H9 (cell line): ENCODE measurements around the gene ZNF469. TPM values are rescaled to one million over a fixed set of nuclear protein-coding genes. Genes with fewer than 3 reads are reported as not detected.

Experiments used
- DNase-seq: peaks from one replicate; pipeline ENCODE4 v3.0.0-alpha.2; 2017
- H2AFZ ChIP-seq: one replicate; pipeline ENCODE4 v1.6.1; 2013; ENCODE audit warnings: mild to moderate bottlenecking, low read length, control low read depth, moderate library complexity
- H2AK5ac ChIP-seq: 2 replicates; pipeline ENCODE4 v1.6.1; 2013; ENCODE audit warnings: low read length, control low read depth, mixed read lengths; ENCODE audit not compliant: insufficient read length
- H2BK120ac ChIP-seq: one replicate; pipeline ENCODE4 v1.6.1; 2013; ENCODE audit warnings: low read depth, mild to moderate bottlenecking, low read length, control low read depth, inconsistent platforms; ENCODE audit not compliant: poor library complexity, severe bottlenecking
- H2BK12ac ChIP-seq: 2 replicates; pipeline ENCODE4 v1.6.1; 2013; ENCODE audit warnings: low read length, control low read depth, mixed read lengths, low read depth; ENCODE audit not compliant: insufficient read length
- H2BK15ac ChIP-seq: 2 replicates; pipeline ENCODE4 v1.6.1; 2013; ENCODE audit warnings: low read depth, low read length, control low read depth
- H2BK20ac ChIP-seq: one replicate; pipeline ENCODE4 v1.6.1; 2013; ENCODE audit warnings: low read depth, mild to moderate bottlenecking, low read length, control low read depth, inconsistent platforms; ENCODE audit not compliant: poor library complexity, severe bottlenecking
- H2BK5ac ChIP-seq: 2 replicates; pipeline ENCODE4 v1.6.1; 2013; ENCODE audit warnings: low read length, control low read depth, mixed read lengths; ENCODE audit not compliant: insufficient read length
- H3K14ac ChIP-seq: 2 replicates; pipeline ENCODE4 v1.6.1; 2013; ENCODE audit warnings: low read length, control low read depth; ENCODE audit not compliant: insufficient read depth
- H3K18ac ChIP-seq: 2 replicates; pipeline ENCODE4 v1.6.1; 2013; ENCODE audit warnings: low read depth, mild to moderate bottlenecking, mixed read lengths, low read length, control low read depth; ENCODE audit not compliant: insufficient read length
- H3K23ac ChIP-seq: 2 replicates; pipeline ENCODE4 v1.6.1; 2013; ENCODE audit warnings: low read length, control low read depth, mixed read lengths, low read depth; ENCODE audit not compliant: insufficient read length
- H3K23me2 ChIP-seq: 2 replicates; pipeline ENCODE4 v1.6.1; 2013; ENCODE audit warnings: low read depth, mild to moderate bottlenecking, mixed read lengths, low read length, control low read depth; ENCODE audit not compliant: insufficient read length, poor library complexity, severe bottlenecking
- H3K27ac ChIP-seq: 2 replicates; pipeline ENCODE4 v1.5.1; 2013; ENCODE audit warnings: low read length, control low read depth, mixed read lengths, low read depth; ENCODE audit not compliant: insufficient read length
- H3K27me3 ChIP-seq: 2 replicates; pipeline ENCODE4 v1.6.1; 2013; ENCODE audit warnings: low read length, control low read depth, inconsistent platforms; ENCODE audit not compliant: insufficient read depth
- H3K4ac ChIP-seq: 2 replicates; pipeline ENCODE4 v1.6.1; 2013; ENCODE audit warnings: low read depth, mild to moderate bottlenecking, control low read depth, inconsistent platforms, low read length, moderate library complexity
- H3K4me1 ChIP-seq: 2 replicates; pipeline ENCODE4 v1.6.1; 2013; ENCODE audit warnings: low read length, control low read depth, inconsistent platforms; ENCODE audit not compliant: insufficient read depth
- H3K4me2 ChIP-seq: 2 replicates; pipeline ENCODE4 v1.6.1; 2013; ENCODE audit warnings: low read length, control low read depth, mixed read lengths; ENCODE audit not compliant: insufficient read length, insufficient read depth
- H3K56ac ChIP-seq: 2 replicates; pipeline ENCODE4 v1.6.1; 2013; ENCODE audit warnings: low read depth, mild to moderate bottlenecking, mixed read lengths, low read length, control low read depth; ENCODE audit not compliant: insufficient read length
- H3K79me1 ChIP-seq: 2 replicates; pipeline ENCODE4 v1.6.1; 2013; ENCODE audit warnings: low read depth, mild to moderate bottlenecking, moderate library complexity, low read length, control low read depth, inconsistent platforms; ENCODE audit not compliant: insufficient read depth, poor library complexity, severe bottlenecking
- H3K79me2 ChIP-seq: 2 replicates; pipeline ENCODE4 v1.6.1; 2013; ENCODE audit warnings: low read length, control low read depth, inconsistent platforms; ENCODE audit not compliant: insufficient read depth
- H3K9ac ChIP-seq: 2 replicates; pipeline ENCODE4 v1.6.1; 2013; ENCODE audit warnings: low read length, control low read depth, mixed read lengths; ENCODE audit not compliant: insufficient read length; ENCODE audit errors: extremely low read depth
- H3K9me3 ChIP-seq: one replicate; pipeline ENCODE4 v1.6.1; 2013; ENCODE audit warnings: low read depth, low read length, inconsistent platforms; ENCODE audit not compliant: control insufficient read depth
- H3T11ph ChIP-seq: one replicate; pipeline ENCODE4 v1.6.1; 2013; ENCODE audit warnings: mild to moderate bottlenecking, low read length, control low read depth, inconsistent platforms
- H4K20me1 ChIP-seq: one replicate; pipeline ENCODE4 v1.6.1; 2013; ENCODE audit not compliant: control insufficient read depth, insufficient read length, insufficient read depth
- H4K5ac ChIP-seq: 2 replicates; pipeline ENCODE4 v1.6.1; 2013; ENCODE audit warnings: low read depth, mild to moderate bottlenecking, mixed read lengths, low read length, control low read depth; ENCODE audit not compliant: insufficient read length
- H4K8ac ChIP-seq: replicated peaks from 2 replicates; pipeline ENCODE4 v1.6.1; 2013; ENCODE audit warnings: low read length, control low read depth, mixed read lengths, low read depth; ENCODE audit not compliant: insufficient read length
- H4K91ac ChIP-seq: 2 replicates; pipeline ENCODE4 v1.6.1; 2013; ENCODE audit warnings: low read depth, mild to moderate bottlenecking, moderate library complexity, mixed read lengths, low read length, control low read depth; ENCODE audit not compliant: insufficient read length
- H3K27ac Mint-ChIP-seq, 3 experiments: 2 replicates in 2 of 3; 3 replicates in 1 of 3; pipeline ENCODE4 v1.8.0; 2020 to 2021; ENCODE audit warnings: mixed read lengths in 3 of 3, mild to moderate bottlenecking in 1 of 3, moderate library complexity in 1 of 3
- H3K27me3 Mint-ChIP-seq: 2 replicates; pipeline ENCODE4 v1.8.0; 2021; ENCODE audit warnings: low read depth, mild to moderate bottlenecking, moderate library complexity, mixed read lengths
- H3K36me3 Mint-ChIP-seq, 3 experiments: 2 replicates in 2 of 3; 3 replicates in 1 of 3; pipeline ENCODE4 v1.8.0; 2020 to 2021; ENCODE audit warnings: low read depth in 3 of 3, mixed read lengths in 3 of 3; ENCODE audit not compliant: insufficient read depth in 1 of 3
- H3K4me1 Mint-ChIP-seq, 2 experiments: 2 replicates each; pipeline ENCODE4 v1.8.0; 2020; ENCODE audit warnings: mixed read lengths in 2 of 2
- H3K4me3 Mint-ChIP-seq, 2 experiments: 2 replicates in 1 of 2; 3 replicates in 1 of 2; pipeline ENCODE4 v1.8.0; 2020 to 2021; ENCODE audit warnings: mild to moderate bottlenecking in 2 of 2, mixed read lengths in 2 of 2, moderate library complexity in 1 of 2
- H3K9me3 Mint-ChIP-seq, 2 experiments: 2 replicates in 1 of 2; 3 replicates in 1 of 2; pipeline ENCODE4 v1.8.0; 2020; ENCODE audit warnings: mild to moderate bottlenecking in 2 of 2, mixed read lengths in 2 of 2, moderate library complexity in 1 of 2
- WGBS: extraction: QIAGEN DNeasy Blood & Tissue Kit; methylation state at CpG from one replicate; pipeline ENCODE4 v1.1.7; 2013; ENCODE audit warnings: missing lambda C conversion rate, low lambda C conversion rate, mixed read lengths; ENCODE audit not compliant: insufficient read length; ENCODE audit errors: extremely low coverage; 5-methylcytosine and 5-hydroxymethylcytosine counted together
- total RNA-seq: library from RNA; stranded (reverse); gene quantifications from 2 replicates; pipeline ENCODE4 v1.2.1, GENCODE V29; 2021
- TF ChIP-seq, protein P1 (sequence below): fragments of 200-600 bp; sonication (generic); conservative IDR thresholded peaks from 3 replicates; pipeline ENCODE4 v1.8.0; 2021; ENCODE audit warnings: antibody characterized with exemption, mild to moderate bottlenecking

Gene ZNF469
- total RNA-seq, 1 experiment from 2014 or later = 4.4 TPM

DNA sequence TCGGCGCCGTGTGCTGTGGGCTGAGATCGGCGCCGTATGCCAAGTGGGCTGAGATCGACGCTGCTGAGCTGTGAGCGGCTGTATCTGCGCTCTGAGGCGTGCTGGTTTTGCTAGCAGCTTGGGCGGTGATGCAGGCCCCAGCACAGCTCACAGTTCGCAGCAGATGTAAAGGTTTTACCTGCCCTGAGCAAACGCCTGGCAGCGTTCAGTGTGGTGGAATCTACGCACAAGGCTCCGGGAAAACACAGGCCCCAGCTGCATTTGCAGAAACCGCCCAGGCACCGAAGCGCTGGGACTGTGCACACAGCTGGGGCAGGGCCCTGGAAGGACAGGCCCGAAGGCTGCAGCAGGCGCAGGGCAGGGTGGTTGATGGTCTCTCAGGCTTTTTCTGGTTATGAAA is 8.0 kb upstream of the ZNF469 start:
- no peak overlapping the region for H3K14ac ChIP-seq
- no CpG with 5 or more reads among the region's 22 CpGs for WGBS
- no peak overlapping the region for H3K23ac ChIP-seq
- H2BK15ac ChIP-seq = no peak overlapping the region
- H4K20me1 ChIP-seq = no peaks in the 10 kb centered on the region
- no peaks in the 10 kb centered on the region for H3K4me1 ChIP-seq
- Mint-ChIP-seq H3K4me3 (no peak overlapping the region), H3K4me1 (no peaks in the 10 kb centered on the region), H3K36me3 (no peaks in the 10 kb centered on the region), H3K27ac (no peak overlapping the region), H3K9me3 (no peaks in the 10 kb centered on the region), H3K27me3 (peaks cover 10% of the 10 kb centered on the region)
- no peak overlapping the region for H3K18ac ChIP-seq
- H4K5ac ChIP-seq = no peak overlapping the region
- H2AK5ac ChIP-seq = no peak overlapping the region
- no peak overlapping the region for H3K56ac ChIP-seq
- no peak overlapping the region for H3K4me2 ChIP-seq
- H3K79me1 ChIP-seq = no peaks in the 10 kb centered on the region
- H4K8ac ChIP-seq = no peak overlapping the region
- no peak overlapping the region for H4K91ac ChIP-seq
- no peak overlapping the region for H2AFZ ChIP-seq
- H3K27me3 ChIP-seq = no peaks in the 10 kb centered on the region
- no peak overlapping the region for H2BK12ac ChIP-seq
- no peak overlapping the region for H3K4ac ChIP-seq
- no peak overlapping the region for H2BK120ac ChIP-seq
- no peaks in the 10 kb centered on the region for H3K9me3 ChIP-seq
- no peaks in the 10 kb centered on the region for H3K79me2 ChIP-seq
- no peak overlapping the region for H3T11ph ChIP-seq
- TF ChIP-seq, protein P1, sequence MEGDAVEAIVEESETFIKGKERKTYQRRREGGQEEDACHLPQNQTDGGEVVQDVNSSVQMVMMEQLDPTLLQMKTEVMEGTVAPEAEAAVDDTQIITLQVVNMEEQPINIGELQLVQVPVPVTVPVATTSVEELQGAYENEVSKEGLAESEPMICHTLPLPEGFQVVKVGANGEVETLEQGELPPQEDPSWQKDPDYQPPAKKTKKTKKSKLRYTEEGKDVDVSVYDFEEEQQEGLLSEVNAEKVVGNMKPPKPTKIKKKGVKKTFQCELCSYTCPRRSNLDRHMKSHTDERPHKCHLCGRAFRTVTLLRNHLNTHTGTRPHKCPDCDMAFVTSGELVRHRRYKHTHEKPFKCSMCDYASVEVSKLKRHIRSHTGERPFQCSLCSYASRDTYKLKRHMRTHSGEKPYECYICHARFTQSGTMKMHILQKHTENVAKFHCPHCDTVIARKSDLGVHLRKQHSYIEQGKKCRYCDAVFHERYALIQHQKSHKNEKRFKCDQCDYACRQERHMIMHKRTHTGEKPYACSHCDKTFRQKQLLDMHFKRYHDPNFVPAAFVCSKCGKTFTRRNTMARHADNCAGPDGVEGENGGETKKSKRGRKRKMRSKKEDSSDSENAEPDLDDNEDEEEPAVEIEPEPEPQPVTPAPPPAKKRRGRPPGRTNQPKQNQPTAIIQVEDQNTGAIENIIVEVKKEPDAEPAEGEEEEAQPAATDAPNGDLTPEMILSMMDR = no peak
- H3K9ac ChIP-seq = no peak overlapping the region
- DNase-seq = no peak
- no peaks in the 10 kb centered on the region for H3K23me2 ChIP-seq
- H2BK20ac ChIP-seq = no peak overlapping the region
- H3K27ac ChIP-seq = no peak overlapping the region
- no peak overlapping the region for H2BK5ac ChIP-seq
